Choroid plexus epithelial cell (primary cell): ENCODE measurements around the gene RAB33A.

Experiments used
- DNase-seq: peaks from one replicate; pipeline ENCODE4 v3.0.0-alpha.2; 2010; ENCODE audit warnings: low read depth
- H3K4me3 ChIP-seq: 2 replicates; pipeline ENCODE4 v1.5.1; 2011; ENCODE audit warnings: low read depth, mild to moderate bottlenecking, control low read depth, low read length, moderate library complexity
- CTCF ChIP-seq: conservative IDR thresholded peaks from 2 replicates; pipeline ENCODE4 v1.5.1; 2011; ENCODE audit warnings: low read depth, mild to moderate bottlenecking, control low read depth, inconsistent platforms, low read length, moderate library complexity

The RAB33A gene

GRCh38 chrX:130171446-130172126, at the start of gene RAB33A:
RAB33A (plus strand) TSS chrX:130171962; CDS start chrX:130172063, 101 bp downstream.
- H3K4me3 ChIP-seq, result peak within 1 kb of the TSS; percentile 57
- TF ChIP-seq CTCF, result no peak
- peak; percentile 14 for DNase-seq

GRCh38 chrX:130124577-130124976, 47.2 kb upstream of the RAB33A start:
- no peak for DNase-seq
- H3K4me3 ChIP-seq, result no peak overlapping the region
- TF ChIP-seq CTCF, result no peak

GRCh38 chrX:130125091-130125874, 46.5 kb upstream of the RAB33A start:
- no peak overlapping the region for H3K4me3 ChIP-seq
- no peak for DNase-seq
- TF ChIP-seq CTCF, result no peak

- H3K4me3 ChIP-seq, result no peak overlapping the region
- TF ChIP-seq CTCF, result no peak
- DNase-seq, result no peak
Measured at GRCh38 chrX:130130990-130131389, 40.8 kb upstream of the RAB33A start.

- no peak for DNase-seq
- no peak overlapping the region for H3K4me3 ChIP-seq
- no peak for TF ChIP-seq CTCF
Measured at GRCh38 chrX:130136496-130136895, 35.3 kb upstream of the RAB33A start.

GRCh38 chrX:130136961-130137360, 34.8 kb upstream of the RAB33A start:
- TF ChIP-seq CTCF, result no peak
- no peak for DNase-seq
- no peak overlapping the region for H3K4me3 ChIP-seq
